Keratinocyte (primary cell): Measurements from ENCODE around the gene TUT4. TPM values are rescaled to one million over a fixed set of nuclear protein-coding genes. Genes with fewer than 3 reads are reported as not detected.

Source experiments
- DNase-seq: peaks from one replicate; pipeline ENCODE4 v3.0.0-alpha.2; 2011; ENCODE audit warnings: low read depth, missing footprints, low spot score
- FAIRE-seq: peaks from 2 replicates; lab custom pipeline; 2011; peaks lifted over from hg19 to GRCh38; lab: Jason Lieb, UNC
- H2AFZ ChIP-seq: 2 replicates; pipeline ENCODE4 v1.6.0; 2012; ENCODE audit warnings: low read length, control low read depth, inconsistent platforms; ENCODE audit not compliant: control insufficient read depth
- H3K27ac ChIP-seq: 2 replicates; pipeline ENCODE4 v1.5.1; 2011; ENCODE audit warnings: low read length; ENCODE audit not compliant: control insufficient read depth, insufficient read depth
- H3K27me3 ChIP-seq: 3 replicates; pipeline ENCODE4 v1.6.0; 2011; ENCODE audit warnings: low read length; ENCODE audit not compliant: control insufficient read depth, insufficient read depth; ENCODE audit errors: extremely low read depth
- H3K36me3 ChIP-seq, 2 experiments: 2 replicates in 1 of 2; 3 replicates in 1 of 2; pipeline ENCODE4 v1.5.1; 2011; ENCODE audit warnings: low read length in 2 of 2, mild to moderate bottlenecking in 1 of 2; ENCODE audit not compliant: control insufficient read depth in 2 of 2, insufficient read depth in 2 of 2; ENCODE audit errors: extremely low read depth in 1 of 2
- H3K4me1 ChIP-seq: 3 replicates; pipeline ENCODE4 v1.5.1; 2011; ENCODE audit warnings: low read length; ENCODE audit not compliant: control insufficient read depth, insufficient read depth; ENCODE audit errors: extremely low read depth
- H3K4me2 ChIP-seq: 3 replicates; pipeline ENCODE4 v1.6.0; 2011; ENCODE audit warnings: low read depth, low read length; ENCODE audit not compliant: control insufficient read depth, insufficient read depth; ENCODE audit errors: extremely low read depth
- H3K4me3 ChIP-seq, 3 experiments: fragments of 200-600 bp in 1 of 3; sonication (generic) in 1 of 3; 2 replicates in 2 of 3; 3 replicates in 1 of 3; pipeline ENCODE4 v1.5.1; 2011 to 2016; ENCODE audit warnings: low read length in 3 of 3, mild to moderate bottlenecking in 3 of 3, control low read depth in 2 of 3, inconsistent platforms in 1 of 3, low read depth in 1 of 3, mixed read lengths in 1 of 3, mixed run types in 1 of 3, moderate library complexity in 1 of 3; ENCODE audit not compliant: control insufficient read depth in 2 of 3, insufficient read depth in 2 of 3; ENCODE audit errors: extremely low read depth in 1 of 3
- H3K79me2 ChIP-seq: 2 replicates; pipeline ENCODE4 v1.6.0; 2012; ENCODE audit warnings: low read length; ENCODE audit not compliant: control insufficient read depth, insufficient read depth
- H3K9ac ChIP-seq: 3 replicates; pipeline ENCODE4 v1.6.0; 2011; ENCODE audit warnings: low read length; ENCODE audit not compliant: control insufficient read depth, insufficient read depth; ENCODE audit errors: extremely low read depth
- H3K9me1 ChIP-seq: 3 replicates; pipeline ENCODE4 v1.6.0; 2011; ENCODE audit warnings: low read length; ENCODE audit not compliant: control insufficient read depth, insufficient read depth; ENCODE audit errors: extremely low read depth
- H3K9me3 ChIP-seq: 2 replicates; pipeline ENCODE4 v1.5.1; 2012; ENCODE audit warnings: low read depth, low read length; ENCODE audit not compliant: control insufficient read depth
- H4K20me1 ChIP-seq: 3 replicates; pipeline ENCODE4 v1.6.0; 2011; ENCODE audit warnings: low read length; ENCODE audit not compliant: control insufficient read depth, insufficient read depth; ENCODE audit errors: extremely low read depth
- EZH2 ChIP-seq: IDR thresholded peaks from one replicate; pipeline ENCODE4 v1.6.1; 2012; ENCODE audit warnings: inconsistent platforms, mild to moderate bottlenecking, low read length, moderate library complexity
- dilution Hi-C: fragments of 300-500 bp; cut with MboI; formaldehyde crosslinking; loops from one replicate; pipeline ENCODE4 v1.7.0; 2020; ENCODE audit warnings: low sequenced_read_pairs; ENCODE audit not compliant: extremely low pct_ligation_motif_present
- polyA plus RNA-seq, 5 experiments: library from polyadenylated mRNA; depleted of rRNA in 3 of 5; stranded (reverse) in 3 of 5; stranded (forward) in 1 of 5; unstranded in 1 of 5; fragments of >200 nt; gene quantifications; 1 replicate in 1 of 5; 2 replicates in 3 of 5; 3 replicates in 1 of 5; pipeline versions ENCODE4 v1.2.1 to v1.2.3, GENCODE V29; 2011 to 2012; ENCODE audit warnings: missing spikeins in 2 of 5, low read depth in 1 of 5, low replicate concordance in 1 of 5
- TF ChIP-seq, protein P1 (sequence below), 3 experiments: IDR thresholded peaks in 1 of 3; conservative IDR thresholded peaks in 1 of 3; optimal IDR thresholded peaks in 1 of 3; 2 replicates in 2 of 3; 3 replicates in 1 of 3; pipeline versions ENCODE3 to v1.5.1; 2011; ENCODE audit warnings: low read length in 3 of 3, mild to moderate bottlenecking in 3 of 3, moderate library complexity in 2 of 3, control low read depth in 1 of 3, inconsistent platforms in 1 of 3; ENCODE audit not compliant: insufficient read depth in 2 of 3; ENCODE audit errors: extremely low read depth in 1 of 3

Gene TUT4
- polyA plus RNA-seq, 1 donor (not counting 4 experiments of a cell fraction or from before 2014, with no cell fraction given), result 27.5 TPM

DNA sequence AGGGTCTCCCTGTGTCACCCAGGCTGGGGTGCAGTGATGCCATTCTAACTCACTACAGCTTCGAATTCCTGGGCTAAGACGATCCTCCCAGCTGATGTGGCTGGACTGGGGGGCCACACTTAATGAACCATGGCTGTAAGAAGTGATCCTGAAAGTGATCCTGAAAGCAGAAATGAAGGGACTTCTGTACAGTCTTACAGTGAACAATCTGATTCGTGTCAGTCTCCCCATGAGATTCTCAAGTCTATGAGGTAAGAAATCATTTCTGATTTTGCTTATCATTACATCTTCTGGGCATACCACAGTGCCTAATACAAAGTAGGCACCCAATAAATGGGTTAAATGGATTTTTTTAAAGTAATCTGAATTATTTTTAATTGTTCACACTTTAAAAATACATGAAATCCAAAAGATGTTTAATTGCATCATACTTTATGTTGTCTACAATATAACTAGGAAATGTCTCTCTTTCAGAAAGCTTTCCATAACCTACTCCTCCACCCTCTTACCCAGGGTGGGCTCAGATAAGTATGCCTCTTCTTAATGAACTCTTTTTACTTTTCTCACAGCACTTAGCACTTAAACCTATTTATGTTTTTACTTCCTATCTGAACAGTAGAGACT, 21.5 kb downstream of the TUT4 start:
- dilution Hi-C loops, result no loop called here
- no peak overlapping the region for H2AFZ ChIP-seq
- no peaks in the 10 kb centered on the region for H3K9me3 ChIP-seq
- H3K27me3 ChIP-seq, result no peaks in the 10 kb centered on the region
- H3K4me2 ChIP-seq, result no peak overlapping the region
- H3K27ac ChIP-seq, result no peak overlapping the region
- no peaks in the 10 kb centered on the region for H3K36me3 ChIP-seq
- no peak overlapping the region for H3K9ac ChIP-seq
- peaks cover 30% of the 10 kb centered on the region for H3K79me2 ChIP-seq
- TF ChIP-seq, protein P1, sequence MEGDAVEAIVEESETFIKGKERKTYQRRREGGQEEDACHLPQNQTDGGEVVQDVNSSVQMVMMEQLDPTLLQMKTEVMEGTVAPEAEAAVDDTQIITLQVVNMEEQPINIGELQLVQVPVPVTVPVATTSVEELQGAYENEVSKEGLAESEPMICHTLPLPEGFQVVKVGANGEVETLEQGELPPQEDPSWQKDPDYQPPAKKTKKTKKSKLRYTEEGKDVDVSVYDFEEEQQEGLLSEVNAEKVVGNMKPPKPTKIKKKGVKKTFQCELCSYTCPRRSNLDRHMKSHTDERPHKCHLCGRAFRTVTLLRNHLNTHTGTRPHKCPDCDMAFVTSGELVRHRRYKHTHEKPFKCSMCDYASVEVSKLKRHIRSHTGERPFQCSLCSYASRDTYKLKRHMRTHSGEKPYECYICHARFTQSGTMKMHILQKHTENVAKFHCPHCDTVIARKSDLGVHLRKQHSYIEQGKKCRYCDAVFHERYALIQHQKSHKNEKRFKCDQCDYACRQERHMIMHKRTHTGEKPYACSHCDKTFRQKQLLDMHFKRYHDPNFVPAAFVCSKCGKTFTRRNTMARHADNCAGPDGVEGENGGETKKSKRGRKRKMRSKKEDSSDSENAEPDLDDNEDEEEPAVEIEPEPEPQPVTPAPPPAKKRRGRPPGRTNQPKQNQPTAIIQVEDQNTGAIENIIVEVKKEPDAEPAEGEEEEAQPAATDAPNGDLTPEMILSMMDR (optimal IDR thresholded peaks at IDR 0.05 in 1 of 3, IDR thresholded peaks at IDR 0.05 in 1 of 3, conservative IDR thresholded peaks at IDR 0.05 in 1 of 3; ENCODE audit: extremely low read depth in 1 of 3, insufficient read depth in 2 of 3, low read length in 3 of 3), result no peak
- TF ChIP-seq EZH2, result no peak
- H3K4me3 ChIP-seq, result no peak overlapping the region
- H3K9me1 ChIP-seq, result no peaks in the 10 kb centered on the region
- DNase-seq (no peak), FAIRE-seq (no peak)
- H4K20me1 ChIP-seq, result no peaks in the 10 kb centered on the region
- H3K4me1 ChIP-seq, result no peaks in the 10 kb centered on the region

DNA sequence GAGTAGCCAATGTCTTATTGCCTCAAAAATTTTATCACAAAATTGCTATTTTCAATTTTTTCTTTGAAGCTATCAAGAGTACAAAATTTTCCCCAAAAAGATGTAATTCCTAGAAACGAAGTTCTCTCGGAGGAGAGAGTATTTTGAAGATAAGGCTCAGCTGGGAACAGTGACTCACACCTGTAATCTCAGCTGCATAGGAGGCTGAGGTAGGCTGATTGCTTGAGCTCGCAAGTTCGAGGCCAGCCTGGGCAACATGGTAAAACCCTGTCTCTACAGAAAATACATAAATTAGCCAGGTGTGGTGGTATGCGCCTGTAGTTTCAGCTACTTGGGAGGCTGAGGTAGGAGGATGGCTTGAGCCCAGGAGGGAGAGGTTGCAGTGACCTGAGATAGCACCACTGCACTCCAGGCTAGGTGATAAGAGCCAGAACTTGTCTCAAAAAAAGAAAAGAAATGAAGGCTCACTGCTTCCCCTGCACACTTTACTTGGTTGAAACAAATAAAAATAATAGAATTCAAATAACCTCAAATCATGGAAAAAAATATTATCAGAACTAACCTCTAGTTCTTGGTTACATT, 22.2 kb downstream of the TUT4 start:
- DNase-seq (no peak), FAIRE-seq (no peak)
- Histone ChIP-seq H3K9me3 (no peaks in the 10 kb centered on the region), H3K79me2 (peaks cover 27% of the 10 kb centered on the region), H3K4me1 (no peaks in the 10 kb centered on the region), H4K20me1 (no peaks in the 10 kb centered on the region), H3K36me3 (no peaks in the 10 kb centered on the region), H3K27me3 (no peaks in the 10 kb centered on the region), H3K9ac (no peak overlapping the region), H3K27ac (no peak overlapping the region), H3K4me2 (no peak overlapping the region), H3K9me1 (no peaks in the 10 kb centered on the region), H2AFZ (no peak overlapping the region), H3K4me3 (no peak overlapping the region)
- no peak for TF ChIP-seq EZH2
- TF ChIP-seq, protein P1 (optimal IDR thresholded peaks at IDR 0.05 in 1 of 3, IDR thresholded peaks at IDR 0.05 in 1 of 3, conservative IDR thresholded peaks at IDR 0.05 in 1 of 3; ENCODE audit: extremely low read depth in 1 of 3, insufficient read depth in 2 of 3, low read length in 3 of 3), result no peak
- dilution Hi-C loops, result no loop called here
